H54 (cell line): ENCODE results near the gene PTPA.
A peak's percentile ranks its signal among the peaks of the same experiment; 100 is the strongest.

ENCODE experiments used
- DNase-seq: peaks from one replicate; pipeline ENCODE4 v3.0.0; 2011; ENCODE audit warnings: low spot score, mixed read lengths; ENCODE audit not compliant: insufficient read length
- FAIRE-seq: peaks from 3 replicates; lab custom pipeline; 2011; peaks lifted over from hg19 to GRCh38; lab: Jason Lieb, UNC
- POLR2A ChIP-seq: IDR thresholded peaks from 2 replicates; pipeline ENCODE4 v1.6.1; 2011; ENCODE audit warnings: low read depth, mild to moderate bottlenecking, low read length

The PTPA gene

GRCh38 chr9:129110740-129111527, at the start of gene PTPA, which contains the start of gene CRAT:
PTPA (plus strand) TSS chr9:129111415; CDS start chr9:129111601, 186 bp downstream.
CRAT (minus strand) TSS chr9:129110793; CDS start chr9:129110509, 284 bp downstream.
- peak; percentile 99 for DNase-seq
- peak; percentile 98 for TF ChIP-seq POLR2A
- FAIRE-seq = no peak

- FAIRE-seq (no peak), DNase-seq (no peak)
- no peak for TF ChIP-seq POLR2A
Measured at GRCh38 chr9:129063061-129063460, 48.2 kb upstream of the PTPA start.

GRCh38 chr9:129064499-129064908, 46.7 kb upstream of the PTPA start:
- FAIRE-seq = no peak
- TF ChIP-seq POLR2A = no peak
- DNase-seq = no peak

GRCh38 chr9:129068110-129068509, 43.1 kb upstream of the PTPA start:
- no peak for FAIRE-seq

GRCh38 chr9:129068990-129069861, 42.0 kb upstream of the PTPA start:
- DNase-seq = no peak
- no peak for TF ChIP-seq POLR2A
- no peak for FAIRE-seq

More at GRCh38 chr9:129068110-129068509, 43.1 kb upstream of the PTPA start:
- TF ChIP-seq POLR2A = no peak
- DNase-seq = no peak

GRCh38 chr9:129069862-129070641, 41.2 kb upstream of the PTPA start:
- DNase-seq (no peak), FAIRE-seq (no peak)
- no peak for TF ChIP-seq POLR2A

GRCh38 chr9:129070696-129071525, 40.3 kb upstream of the PTPA start:
- FAIRE-seq (no peak), DNase-seq (no peak)
- TF ChIP-seq POLR2A = no peak

- FAIRE-seq (no peak), DNase-seq (no peak)
- TF ChIP-seq POLR2A = no peak
Measured at GRCh38 chr9:129071526-129072126, 39.6 kb upstream of the PTPA start.

- FAIRE-seq = no peak
- no peak for TF ChIP-seq POLR2A
- DNase-seq = no peak
Measured at GRCh38 chr9:129072171-129072570, 39.0 kb upstream of the PTPA start.

GRCh38 chr9:129073404-129073803, 37.8 kb upstream of the PTPA start:
- DNase-seq = no peak
- TF ChIP-seq POLR2A = no peak
- no peak for FAIRE-seq

GRCh38 chr9:129074106-129074505, 37.1 kb upstream of the PTPA start:
- FAIRE-seq (no peak), DNase-seq (no peak)
- TF ChIP-seq POLR2A = no peak

- no peak for DNase-seq
- FAIRE-seq = no peak
- TF ChIP-seq POLR2A = no peak
Measured at GRCh38 chr9:129075996-129076639, 35.1 kb upstream of the PTPA start.

- no peak for DNase-seq
- FAIRE-seq = no peak
- TF ChIP-seq POLR2A = no peak
Measured at GRCh38 chr9:129076640-129077037, 34.6 kb upstream of the PTPA start.
